Left ventricle myocardium inferior (tissue), 1 donor: ENCODE data around the gene CFAP45. TPM values are rescaled to one million over a fixed set of nuclear protein-coding genes. Genes with fewer than 3 reads are reported as not detected.

Source experiments
- DNase-seq: peaks from one replicate; pipeline ENCODE4 v3.0.0-alpha.2; 2020
- H3K27ac ChIP-seq: fragments of 200-600 bp; replicated peaks from 2 replicates; pipeline ENCODE4 v1.8.0; 2021
- H3K27me3 ChIP-seq: fragments of 200-600 bp; 2 replicates; pipeline ENCODE4 v1.8.0; 2021; ENCODE audit warnings: low read depth
- H3K36me3 ChIP-seq: fragments of 200-600 bp; 2 replicates; pipeline ENCODE4 v1.8.0; 2021
- H3K4me1 ChIP-seq: fragments of 200-600 bp; 2 replicates; pipeline ENCODE4 v1.8.0; 2021
- H3K4me3 ChIP-seq: fragments of 200-600 bp; 2 replicates; pipeline ENCODE4 v1.8.0; 2021; ENCODE audit warnings: mild to moderate bottlenecking, moderate library complexity
- H3K9me3 ChIP-seq: fragments of 200-600 bp; replicated peaks from 2 replicates; pipeline ENCODE4 v1.8.0; 2021
- CTCF ChIP-seq: fragments of 200-600 bp; IDR thresholded peaks from 2 replicates; pipeline ENCODE4 v1.8.0; 2021; ENCODE audit warnings: antibody characterized with exemption, mild to moderate bottlenecking, borderline replicate concordance
- intact Hi-C: fragments of 100-400 bp; cut with micrococcal nuclease; formaldehyde crosslinking; loops from one replicate; pipeline ENCODE4 v1.11.0; 2022
- total RNA-seq: library from RNA; stranded (reverse); fragmentation: NEBNext Ultra II Directional; extraction: Animal tissue kit (Norgen Biotek cat#: 25700); gene quantifications from one replicate; pipeline ENCODE4 v1.2.1, GENCODE V29; 2021
- donor health status: DM: no; HTN: yes; CAD: no; lungs with severe emphysema.

CFAP45 gene
- total RNA-seq, 1 donor from 2014 or later: 1.1 TPM

- H3K4me3 ChIP-seq: no peak overlapping the region
- peaks cover 17% of the 10 kb centered on the region for H3K4me1 ChIP-seq
- DNase-seq: no peak
- no peaks in the 10 kb centered on the region for H3K36me3 ChIP-seq
- peaks cover 12% of the 10 kb centered on the region for H3K27me3 ChIP-seq
- intact Hi-C loops: no loop called here
- H3K9me3 ChIP-seq: no peaks in the 10 kb centered on the region
- H3K27ac ChIP-seq: no peak overlapping the region
- TF ChIP-seq CTCF: no peak
These were observed 32.9 kb downstream of the CFAP45 start for GRCh38 chr1:159866905-159867663.

GRCh38 chr1:159866066-159866465, 33.9 kb downstream of the CFAP45 start:
- Histone ChIP-seq H3K9me3 (no peaks in the 10 kb centered on the region), H3K36me3 (no peaks in the 10 kb centered on the region), H3K27me3 (peaks cover 12% of the 10 kb centered on the region), H3K4me1 (peaks cover 17% of the 10 kb centered on the region), H3K4me3 (no peak overlapping the region), H3K27ac (no peak overlapping the region)
- TF ChIP-seq CTCF: no peak
- no peak for DNase-seq
- intact Hi-C loops: no loop called here

GRCh38 chr1:159864262-159864661, 35.7 kb downstream of the CFAP45 start:
- DNase-seq: no peak
- Histone ChIP-seq H3K4me1 (peaks cover 17% of the 10 kb centered on the region), H3K36me3 (no peaks in the 10 kb centered on the region), H3K27me3 (peaks cover 12% of the 10 kb centered on the region), H3K9me3 (no peaks in the 10 kb centered on the region), H3K27ac (no peak overlapping the region), H3K4me3 (no peak overlapping the region)
- TF ChIP-seq CTCF: no peak
- intact Hi-C loops: no loop called here

- Histone ChIP-seq H3K4me3 (no peak within 1 kb of the TSS), H3K27ac (no peak within 1 kb of the TSS), H3K9me3 (no peaks in the 10 kb centered on the region), H3K4me1 (peaks cover 6% of the 10 kb centered on the region), H3K36me3 (no peaks in the 10 kb centered on the region), H3K27me3 (peaks cover 12% of the 10 kb centered on the region)
- DNase-seq: no peak
- no peak for TF ChIP-seq CTCF
- intact Hi-C loops: no loop called here
These were observed 37.4 kb downstream of the CFAP45 start, which contains the start of gene VSIG8 for GRCh38 chr1:159862557-159862956. Gene VSIG8 (minus strand): TSS chr1:159862657. CDS start chr1:159862521, 136 bp downstream.

GRCh38 chr1:159862031-159862430, 37.9 kb downstream of the CFAP45 start:
- no peak overlapping the region for H3K27ac ChIP-seq
- H3K36me3 ChIP-seq: no peaks in the 10 kb centered on the region
- peaks cover under 1% of the 10 kb centered on the region for H3K4me1 ChIP-seq
- no peak for TF ChIP-seq CTCF
- no peak for DNase-seq
- intact Hi-C loops: no loop called here
- peaks cover 12% of the 10 kb centered on the region for H3K27me3 ChIP-seq
- H3K9me3 ChIP-seq: no peaks in the 10 kb centered on the region
- H3K4me3 ChIP-seq: no peak overlapping the region
